ENCODE data around the gene PCDHGB6. TPM values are rescaled to one million over a fixed set of nuclear protein-coding genes. Genes with fewer than 3 reads are reported as not detected.
A peak's percentile ranks its signal among the peaks of the same experiment; 100 is the strongest.
"Not testable (repeated sequence)": the region's sequence is repeated elsewhere in the genome, so short reads cannot be mapped to it uniquely, and the experiment has no call there.

The PCDHGB6 gene
- total RNA-seq, result 23.1 and 24.0 TPM in 2 replicates
- long read RNA-seq, full-length matches to known transcripts, result 4 of 8 reads
- long read RNA-seq, partial matches to known transcripts, result 0 of 8 reads
- long read RNA-seq, other reads (novel, unspliced or antisense), result 4 of 8 reads

- Mint-ChIP-seq H3K27ac (peak within 1 kb of the TSS; percentile 98), H3K36me3 (ENCODE audit: insufficient read depth) (peaks cover 47% of the 10 kb centered on the region), H3K9me3 (ENCODE audit: low read depth) (peaks cover 43% of the 10 kb centered on the region), H3K4me3 (ENCODE audit: low read depth) (peak within 1 kb of the TSS; percentile 86)
- not testable (repeated sequence) for H3K27me3 Mint-ChIP-seq; H3K4me1 Mint-ChIP-seq (ENCODE audit: low read depth)
- TF ChIP-seq, protein P1, sequence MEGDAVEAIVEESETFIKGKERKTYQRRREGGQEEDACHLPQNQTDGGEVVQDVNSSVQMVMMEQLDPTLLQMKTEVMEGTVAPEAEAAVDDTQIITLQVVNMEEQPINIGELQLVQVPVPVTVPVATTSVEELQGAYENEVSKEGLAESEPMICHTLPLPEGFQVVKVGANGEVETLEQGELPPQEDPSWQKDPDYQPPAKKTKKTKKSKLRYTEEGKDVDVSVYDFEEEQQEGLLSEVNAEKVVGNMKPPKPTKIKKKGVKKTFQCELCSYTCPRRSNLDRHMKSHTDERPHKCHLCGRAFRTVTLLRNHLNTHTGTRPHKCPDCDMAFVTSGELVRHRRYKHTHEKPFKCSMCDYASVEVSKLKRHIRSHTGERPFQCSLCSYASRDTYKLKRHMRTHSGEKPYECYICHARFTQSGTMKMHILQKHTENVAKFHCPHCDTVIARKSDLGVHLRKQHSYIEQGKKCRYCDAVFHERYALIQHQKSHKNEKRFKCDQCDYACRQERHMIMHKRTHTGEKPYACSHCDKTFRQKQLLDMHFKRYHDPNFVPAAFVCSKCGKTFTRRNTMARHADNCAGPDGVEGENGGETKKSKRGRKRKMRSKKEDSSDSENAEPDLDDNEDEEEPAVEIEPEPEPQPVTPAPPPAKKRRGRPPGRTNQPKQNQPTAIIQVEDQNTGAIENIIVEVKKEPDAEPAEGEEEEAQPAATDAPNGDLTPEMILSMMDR (IDR thresholded peaks at IDR 0.05; ENCODE audit: unreplicated experiment), result peak; percentile 74
- peak; percentile 51 for DNase-seq (ENCODE audit: low spot score, unreplicated experiment)
These were observed at the start of gene PCDHGB6 for GRCh38 chr5:141407790-141408505. PCDHGB6 (plus strand) TSS chr5:141408021; CDS start chr5:141408203, 182 bp downstream.

GRCh38 chr5:141359790-141360426 is 47.9 kb upstream of the PCDHGB6 start, which contains the start of gene PCDHGB2:
PCDHGB2 (plus strand) TSS chr5:141359994; CDS start chr5:141360136, 142 bp downstream.
- no peaks in the 10 kb centered on the region for H3K4me1 Mint-ChIP-seq (ENCODE audit: low read depth)
- H3K27ac Mint-ChIP-seq, result no peak within 1 kb of the TSS
- H3K4me3 Mint-ChIP-seq (ENCODE audit: low read depth), result no peak within 1 kb of the TSS
- H3K9me3 Mint-ChIP-seq (ENCODE audit: low read depth), result peaks cover 56% of the 10 kb centered on the region
- DNase-seq (ENCODE audit: low spot score, unreplicated experiment), result no peak
- TF ChIP-seq, protein P1 (IDR thresholded peaks at IDR 0.05; ENCODE audit: unreplicated experiment), result no peak
- H3K27me3 Mint-ChIP-seq, result no peaks in the 10 kb centered on the region
- H3K36me3 Mint-ChIP-seq (ENCODE audit: insufficient read depth), result peaks cover 22% of the 10 kb centered on the region

DNA sequence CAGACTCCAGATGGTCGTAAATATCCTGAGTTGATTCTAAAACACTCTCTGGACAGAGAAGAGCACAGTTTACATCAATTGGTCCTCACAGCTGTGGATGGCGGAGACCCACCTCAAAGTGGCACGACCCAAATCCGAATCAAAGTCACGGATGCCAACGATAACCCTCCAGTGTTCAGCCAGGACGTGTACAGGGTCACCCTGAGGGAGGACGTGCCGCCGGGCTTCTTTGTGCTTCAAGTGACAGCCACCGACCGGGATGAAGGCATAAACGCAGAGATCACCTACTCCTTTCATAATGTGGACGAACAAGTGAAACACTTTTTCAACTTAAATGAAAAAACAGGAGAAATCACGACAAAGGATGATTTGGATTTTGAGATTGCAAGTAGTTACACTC is 47.1 kb upstream of the PCDHGB6 start:
- Mint-ChIP-seq H3K36me3 (ENCODE audit: insufficient read depth) (peaks cover 25% of the 10 kb centered on the region), H3K4me3 (ENCODE audit: low read depth) (no peak overlapping the region), H3K27me3 (no peaks in the 10 kb centered on the region), H3K4me1 (ENCODE audit: low read depth) (no peaks in the 10 kb centered on the region), H3K27ac (no peak overlapping the region), H3K9me3 (ENCODE audit: low read depth) (peaks cover 60% of the 10 kb centered on the region)
- no peak for DNase-seq (ENCODE audit: low spot score, unreplicated experiment)
- TF ChIP-seq, protein P1 (IDR thresholded peaks at IDR 0.05; ENCODE audit: unreplicated experiment), result no peak

DNA sequence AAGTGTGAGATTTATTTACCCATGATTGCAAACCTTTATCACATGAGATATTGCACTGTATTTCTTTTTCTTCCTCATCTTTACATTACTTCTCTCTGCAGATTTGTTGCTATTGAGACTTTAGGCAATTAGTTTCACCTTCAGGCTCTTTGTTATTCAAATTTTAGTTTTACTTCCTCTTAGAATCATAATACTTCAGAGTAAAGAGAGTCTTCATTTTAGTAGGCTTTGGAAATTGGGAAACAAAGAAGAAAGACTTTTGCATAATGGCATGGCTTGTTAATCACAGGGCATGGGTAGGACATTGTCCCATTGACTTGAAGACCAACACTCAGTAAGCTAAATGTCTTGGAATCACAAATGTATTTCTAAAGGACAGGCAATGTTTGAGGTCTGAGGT is 45.1 kb upstream of the PCDHGB6 start:
- TF ChIP-seq, protein P1 (IDR thresholded peaks at IDR 0.05; ENCODE audit: unreplicated experiment), result no peak
- H3K27me3 Mint-ChIP-seq, result no peaks in the 10 kb centered on the region
- peaks cover 20% of the 10 kb centered on the region for H3K36me3 Mint-ChIP-seq (ENCODE audit: insufficient read depth)
- peaks cover 51% of the 10 kb centered on the region for H3K9me3 Mint-ChIP-seq (ENCODE audit: low read depth)
- no peak overlapping the region for H3K4me3 Mint-ChIP-seq (ENCODE audit: low read depth)
- no peaks in the 10 kb centered on the region for H3K4me1 Mint-ChIP-seq (ENCODE audit: low read depth)
- no peak overlapping the region for H3K27ac Mint-ChIP-seq
- no peak for DNase-seq (ENCODE audit: low spot score, unreplicated experiment)

DNA sequence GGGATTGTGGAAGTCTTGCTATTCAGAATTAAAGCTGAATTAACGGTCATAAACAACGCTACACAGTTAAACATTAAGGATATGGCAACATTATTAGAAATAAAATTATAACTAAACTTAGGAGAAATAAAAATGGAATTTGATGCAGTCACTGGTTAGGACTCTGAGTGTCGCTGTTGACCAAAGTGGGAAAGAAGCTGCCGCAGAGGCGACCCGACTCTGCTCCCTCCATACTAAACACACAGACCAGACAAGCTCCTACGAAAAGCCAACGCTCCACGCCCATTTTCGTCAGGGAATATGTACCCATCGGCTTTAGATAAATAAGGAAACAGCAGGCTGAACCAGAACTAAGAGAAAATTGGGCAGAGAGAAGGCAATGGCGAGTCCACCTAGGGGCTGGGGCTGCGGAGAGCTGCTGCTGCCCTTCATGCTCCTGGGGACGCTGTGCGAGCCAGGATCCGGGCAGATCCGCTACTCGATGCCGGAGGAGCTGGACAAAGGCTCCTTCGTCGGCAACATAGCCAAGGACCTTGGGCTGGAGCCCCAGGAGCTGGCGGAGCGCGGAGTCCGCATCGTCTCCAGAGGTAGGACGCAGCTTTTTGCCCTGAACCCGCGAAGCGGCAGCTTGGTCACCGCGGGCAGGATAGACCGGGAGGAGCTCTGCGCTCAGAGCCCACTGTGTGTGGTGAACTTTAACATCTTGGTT is 43.7 kb upstream of the PCDHGB6 start, which contains the start of gene PCDHGA5:
Gene PCDHGA5, plus strand, starts transcription at position 211 of the 709 bp plus-strand sequence. Its CDS starts 169 bp downstream, at position 380.
- H3K9me3 Mint-ChIP-seq (ENCODE audit: low read depth), result peaks cover 47% of the 10 kb centered on the region
- H3K4me3 Mint-ChIP-seq (ENCODE audit: low read depth), result no peak within 1 kb of the TSS
- TF ChIP-seq, protein P1 (IDR thresholded peaks at IDR 0.05; ENCODE audit: unreplicated experiment), result no peak
- no peak for DNase-seq (ENCODE audit: low spot score, unreplicated experiment)
- H3K27ac Mint-ChIP-seq, result no peak within 1 kb of the TSS
- peaks cover 18% of the 10 kb centered on the region for H3K36me3 Mint-ChIP-seq (ENCODE audit: insufficient read depth)
- H3K27me3 Mint-ChIP-seq, result no peaks in the 10 kb centered on the region
- no peaks in the 10 kb centered on the region for H3K4me1 Mint-ChIP-seq (ENCODE audit: low read depth)

Data from progenitor cell of endocrine pancreas (in vitro differentiated cells).